ENCODE measurements around the gene USP2. TPM values are rescaled to one million over a fixed set of nuclear protein-coding genes. Genes with fewer than 3 reads are reported as not detected.

USP2 gene
- polyA plus RNA-seq (2013, experiment 1 of 2) = 1.8 TPM
- 1.9 TPM for polyA plus RNA-seq (2013, experiment 2 of 2)

GRCh38 chr11:119381181-119381988, at the start of gene USP2:
Gene USP2 (minus strand): TSS chr11:119381690. CDS start chr11:119373480, 8,210 bp downstream.
- peak within 1 kb of the TSS; percentile 47 for H3K4me3 ChIP-seq (ENCODE audit: extremely low read depth, insufficient read depth, low read length, poor library complexity, severe bottlenecking)
- H3K36me3 ChIP-seq (ENCODE audit: control insufficient read depth, insufficient read depth, low read length) = no peaks in the 10 kb centered on the region
- peaks cover 31% of the 10 kb centered on the region for H3K4me1 ChIP-seq (ENCODE audit: control insufficient read depth, insufficient read depth, low read length, poor library complexity, severe bottlenecking)
- 0% methylated on average over 43 to 48 of the region's 54 CpGs for WGBS, 2 experiments (ENCODE audit: insufficient coverage in 2 of 2)
- peak within 1 kb of the TSS; percentile 6 for H3K27ac ChIP-seq (ENCODE audit: low read depth, low read length, severe bottlenecking)
- H3K9me3 ChIP-seq (ENCODE audit: control insufficient read depth, low read length) = no peaks in the 10 kb centered on the region

- Histone ChIP-seq H3K36me3 (ENCODE audit: control insufficient read depth, insufficient read depth, low read length) (no peaks in the 10 kb centered on the region), H3K4me3 (ENCODE audit: extremely low read depth, insufficient read depth, low read length, poor library complexity, severe bottlenecking) (no peak overlapping the region), H3K27ac (ENCODE audit: low read depth, low read length, severe bottlenecking) (no peak overlapping the region), H3K9me3 (ENCODE audit: control insufficient read depth, low read length) (no peaks in the 10 kb centered on the region), H3K4me1 (ENCODE audit: control insufficient read depth, insufficient read depth, low read length, poor library complexity, severe bottlenecking) (peaks cover 4% of the 10 kb centered on the region)
- WGBS, 2 experiments (ENCODE audit: insufficient coverage in 2 of 2) = 90 to 96% methylated on average over 5 of the region's 5 CpGs
These were observed 45.8 kb upstream of the USP2 start for GRCh38 chr11:119427279-119427678.

- Histone ChIP-seq H3K9me3 (ENCODE audit: control insufficient read depth, low read length) (no peaks in the 10 kb centered on the region), H3K27ac (ENCODE audit: low read depth, low read length, severe bottlenecking) (no peak overlapping the region), H3K36me3 (ENCODE audit: control insufficient read depth, insufficient read depth, low read length) (no peaks in the 10 kb centered on the region), H3K4me3 (ENCODE audit: extremely low read depth, insufficient read depth, low read length, poor library complexity, severe bottlenecking) (no peak overlapping the region), H3K4me1 (ENCODE audit: control insufficient read depth, insufficient read depth, low read length, poor library complexity, severe bottlenecking) (peaks cover 3% of the 10 kb centered on the region)
- 44 to 60% methylated on average over 3 to 4 of the region's 4 CpGs for WGBS, 2 experiments (ENCODE audit: insufficient coverage in 2 of 2)
These were observed 44.7 kb upstream of the USP2 start for GRCh38 chr11:119426142-119426541.

GRCh38 chr11:119424775-119425174, 43.3 kb upstream of the USP2 start:
- H3K36me3 ChIP-seq (ENCODE audit: control insufficient read depth, insufficient read depth, low read length) = peaks cover 10% of the 10 kb centered on the region
- peaks cover 3% of the 10 kb centered on the region for H3K4me1 ChIP-seq (ENCODE audit: control insufficient read depth, insufficient read depth, low read length, poor library complexity, severe bottlenecking)
- peak overlapping the region; percentile 53 for H3K27ac ChIP-seq (ENCODE audit: low read depth, low read length, severe bottlenecking)
- no peaks in the 10 kb centered on the region for H3K9me3 ChIP-seq (ENCODE audit: control insufficient read depth, low read length)
- 84 to 100% methylated on average over 1 to 2 of the region's 2 CpGs for WGBS, 2 experiments (ENCODE audit: insufficient coverage in 2 of 2)
- no peak overlapping the region for H3K4me3 ChIP-seq (ENCODE audit: extremely low read depth, insufficient read depth, low read length, poor library complexity, severe bottlenecking)

GRCh38 chr11:119424276-119424675, 42.8 kb upstream of the USP2 start:
- WGBS, 2 experiments (ENCODE audit: insufficient coverage in 2 of 2) = 90 to 97% methylated on average over 1 to 3 of the region's 3 CpGs
- Histone ChIP-seq H3K9me3 (ENCODE audit: control insufficient read depth, low read length) (no peaks in the 10 kb centered on the region), H3K27ac (ENCODE audit: low read depth, low read length, severe bottlenecking) (no peak overlapping the region), H3K36me3 (ENCODE audit: control insufficient read depth, insufficient read depth, low read length) (peaks cover 15% of the 10 kb centered on the region), H3K4me3 (ENCODE audit: extremely low read depth, insufficient read depth, low read length, poor library complexity, severe bottlenecking) (no peak overlapping the region), H3K4me1 (ENCODE audit: control insufficient read depth, insufficient read depth, low read length, poor library complexity, severe bottlenecking) (peaks cover 3% of the 10 kb centered on the region)

- Histone ChIP-seq H3K36me3 (ENCODE audit: control insufficient read depth, insufficient read depth, low read length) (peaks cover 21% of the 10 kb centered on the region), H3K9me3 (ENCODE audit: control insufficient read depth, low read length) (no peaks in the 10 kb centered on the region), H3K4me1 (ENCODE audit: control insufficient read depth, insufficient read depth, low read length, poor library complexity, severe bottlenecking) (peaks cover 3% of the 10 kb centered on the region), H3K27ac (ENCODE audit: low read depth, low read length, severe bottlenecking) (no peak overlapping the region), H3K4me3 (ENCODE audit: extremely low read depth, insufficient read depth, low read length, poor library complexity, severe bottlenecking) (peak overlapping the region; percentile 66)
- 87 to 88% methylated on average over 5 to 8 of the region's 14 CpGs for WGBS, 2 experiments (ENCODE audit: insufficient coverage in 2 of 2)
These were observed 42.2 kb upstream of the USP2 start for GRCh38 chr11:119423509-119424254.

GRCh38 chr11:119422809-119423508, 41.5 kb upstream of the USP2 start, which contains the start of gene THY1:
Gene THY1 (minus strand): TSS chr11:119423172. CDS start chr11:119420905, 2,267 bp downstream.
- Histone ChIP-seq H3K4me3 (ENCODE audit: extremely low read depth, insufficient read depth, low read length, poor library complexity, severe bottlenecking) (peak within 1 kb of the TSS; percentile 66), H3K36me3 (ENCODE audit: control insufficient read depth, insufficient read depth, low read length) (peaks cover 28% of the 10 kb centered on the region), H3K9me3 (ENCODE audit: control insufficient read depth, low read length) (no peaks in the 10 kb centered on the region), H3K4me1 (ENCODE audit: control insufficient read depth, insufficient read depth, low read length, poor library complexity, severe bottlenecking) (peaks cover 9% of the 10 kb centered on the region), H3K27ac (ENCODE audit: low read depth, low read length, severe bottlenecking) (peak within 1 kb of the TSS; percentile 41)
- 0% methylated on average over 11 to 22 of the region's 41 CpGs for WGBS, 2 experiments (ENCODE audit: insufficient coverage in 2 of 2)

GRCh38 chr11:119421941-119422808, 40.7 kb upstream of the USP2 start:
- H3K4me1 ChIP-seq (ENCODE audit: control insufficient read depth, insufficient read depth, low read length, poor library complexity, severe bottlenecking) = peaks cover 17% of the 10 kb centered on the region
- H3K27ac ChIP-seq (ENCODE audit: low read depth, low read length, severe bottlenecking) = peak overlapping the region; percentile 41
- H3K4me3 ChIP-seq (ENCODE audit: extremely low read depth, insufficient read depth, low read length, poor library complexity, severe bottlenecking) = peak overlapping the region; percentile 66
- 0 to 1% methylated on average over 25 to 42 of the region's 49 CpGs for whole genome bisulfite sequencing, 2 experiments (ENCODE audit: insufficient coverage in 2 of 2)
- peaks cover 30% of the 10 kb centered on the region for H3K36me3 ChIP-seq (ENCODE audit: control insufficient read depth, insufficient read depth, low read length)
- no peaks in the 10 kb centered on the region for H3K9me3 ChIP-seq (ENCODE audit: control insufficient read depth, low read length)

GRCh38 chr11:119421351-119421750, 39.9 kb upstream of the USP2 start:
- WGBS, 2 experiments (ENCODE audit: insufficient coverage in 2 of 2) = 6 to 18% methylated on average over 2 to 5 of the region's 8 CpGs
- H3K4me1 ChIP-seq (ENCODE audit: control insufficient read depth, insufficient read depth, low read length, poor library complexity, severe bottlenecking) = peaks cover 19% of the 10 kb centered on the region
- H3K36me3 ChIP-seq (ENCODE audit: control insufficient read depth, insufficient read depth, low read length) = peaks cover 30% of the 10 kb centered on the region
- H3K9me3 ChIP-seq (ENCODE audit: control insufficient read depth, low read length) = no peaks in the 10 kb centered on the region
- no peak overlapping the region for H3K27ac ChIP-seq (ENCODE audit: low read depth, low read length, severe bottlenecking)
- peak overlapping the region; percentile 66 for H3K4me3 ChIP-seq (ENCODE audit: extremely low read depth, insufficient read depth, low read length, poor library complexity, severe bottlenecking)

GRCh38 chr11:119420631-119421030, 39.1 kb upstream of the USP2 start:
- 91 to 98% methylated on average over 6 to 8 of the region's 8 CpGs for WGBS, 2 experiments (ENCODE audit: insufficient coverage in 2 of 2)
- peaks cover 19% of the 10 kb centered on the region for H3K4me1 ChIP-seq (ENCODE audit: control insufficient read depth, insufficient read depth, low read length, poor library complexity, severe bottlenecking)
- no peak overlapping the region for H3K4me3 ChIP-seq (ENCODE audit: extremely low read depth, insufficient read depth, low read length, poor library complexity, severe bottlenecking)
- peaks cover 30% of the 10 kb centered on the region for H3K36me3 ChIP-seq (ENCODE audit: control insufficient read depth, insufficient read depth, low read length)
- no peak overlapping the region for H3K27ac ChIP-seq (ENCODE audit: low read depth, low read length, severe bottlenecking)
- no peaks in the 10 kb centered on the region for H3K9me3 ChIP-seq (ENCODE audit: control insufficient read depth, low read length)

Measured in mesodermal cell (in vitro differentiated cells).